Lung (tissue), 12 donors: Measurements from ENCODE around the gene HNRNPUL1. TPM values are rescaled to one million over a fixed set of nuclear protein-coding genes. Genes with fewer than 3 reads are reported as not detected.

ENCODE experiments used
- ATAC-seq: fragments of 200-7000 bp; cut with Tn5 transposase; one replicate; pipeline ENCODE4 v1.9.1; 2020; ENCODE audit warnings: moderate number of reproducible peaks; ENCODE audit not compliant: insufficient read depth, low FRiP score
- DNase-seq, 3 donors: peaks; one replicate each; pipeline ENCODE4 v3.0.0-alpha.2; 2013 to 2017
- H3K27ac ChIP-seq, 2 donors: one replicate each; pipeline ENCODE4 v1.5.1; 2013; ENCODE audit warnings: mild to moderate bottlenecking in 2 of 2, moderate library complexity in 2 of 2, control low read depth in 1 of 2, inconsistent platforms in 1 of 2, low read depth in 1 of 2, low read length in 1 of 2
- H3K27me3 ChIP-seq, 3 donors: one replicate each; pipeline ENCODE4 v1.5.1; 2013; ENCODE audit warnings: low read length in 2 of 3; ENCODE audit not compliant: control insufficient read depth in 3 of 3, insufficient read depth in 3 of 3
- H3K36me3 ChIP-seq, 4 donors: one replicate each; pipeline ENCODE4 v1.5.1; 2013; ENCODE audit warnings: low read length in 4 of 4, mild to moderate bottlenecking in 1 of 4, moderate library complexity in 1 of 4; ENCODE audit not compliant: control insufficient read depth in 4 of 4, insufficient read depth in 4 of 4
- H3K4me1 ChIP-seq, 5 donors: one replicate each; pipeline ENCODE4 v1.5.1; 2013; ENCODE audit warnings: low read length in 5 of 5, mild to moderate bottlenecking in 2 of 5, moderate library complexity in 1 of 5; ENCODE audit not compliant: control insufficient read depth in 5 of 5, insufficient read depth in 5 of 5
- H3K4me3 ChIP-seq: one replicate; pipeline ENCODE4 v1.5.1; 2013; ENCODE audit warnings: mild to moderate bottlenecking, control low read depth, moderate library complexity
- H3K9ac ChIP-seq, 2 donors: one replicate each; pipeline ENCODE4 v1.5.1; 2013; ENCODE audit warnings: low read length in 2 of 2, control low read depth in 1 of 2; ENCODE audit not compliant: insufficient read depth in 1 of 2
- H3K9me3 ChIP-seq, 4 donors: one replicate each; pipeline ENCODE4 v1.5.1; 2013; ENCODE audit warnings: low read length in 3 of 4, mild to moderate bottlenecking in 1 of 4, moderate library complexity in 1 of 4; ENCODE audit not compliant: control insufficient read depth in 4 of 4, insufficient read depth in 3 of 4
- WGBS, 2 donors: extraction: QIAGEN DNeasy Blood & Tissue Kit; methylation state at CpG; one replicate each; pipeline ENCODE4 v1.1.7; 2013; 5-methylcytosine and 5-hydroxymethylcytosine counted together
- polyA plus RNA-seq, 2 donors: library from polyadenylated mRNA; stranded (reverse); fragments of 200-250 nt; gene quantifications; one replicate each; pipeline ENCODE4 v1.2.1, GENCODE V29; 2013
- total RNA-seq, 2 donors: library from RNA; depleted of rRNA in 1 of 2; stranded (reverse); fragments of >200 nt in 1 of 2; gene quantifications; one replicate each; pipeline ENCODE4 v1.2.1, GENCODE V29; 2014 to 2021
- TF ChIP-seq, protein P1 (sequence below): IDR thresholded peaks from 2 replicates; pipeline ENCODE4 v1.5.1; 2012; ENCODE audit warnings: mild to moderate bottlenecking; ENCODE audit errors: control extremely low read depth, extremely low read depth
- donor health status: control.
- donor health status: control.
- donor health status: Bipolar disorder and iron deficiency.
- donor health status: healthy.
- donor health status: DM: yes; HTN: yes; CAD: no.

The HNRNPUL1 gene
- total and polyA plus RNA-seq, 4 donors = 92.2 to 198 (median 144) TPM

- DNase-seq (no peak), ATAC-seq (no peak)
- peaks cover 0 to 44% (median 20%) of the 10 kb centered on the region in 5 donors for H3K4me1 ChIP-seq
- H3K36me3 ChIP-seq = peaks cover 0 to 36% (median 15%) of the 10 kb centered on the region in 4 donors
- no peaks in the 10 kb centered on the region for H3K27me3 ChIP-seq
- TF ChIP-seq, protein P1, sequence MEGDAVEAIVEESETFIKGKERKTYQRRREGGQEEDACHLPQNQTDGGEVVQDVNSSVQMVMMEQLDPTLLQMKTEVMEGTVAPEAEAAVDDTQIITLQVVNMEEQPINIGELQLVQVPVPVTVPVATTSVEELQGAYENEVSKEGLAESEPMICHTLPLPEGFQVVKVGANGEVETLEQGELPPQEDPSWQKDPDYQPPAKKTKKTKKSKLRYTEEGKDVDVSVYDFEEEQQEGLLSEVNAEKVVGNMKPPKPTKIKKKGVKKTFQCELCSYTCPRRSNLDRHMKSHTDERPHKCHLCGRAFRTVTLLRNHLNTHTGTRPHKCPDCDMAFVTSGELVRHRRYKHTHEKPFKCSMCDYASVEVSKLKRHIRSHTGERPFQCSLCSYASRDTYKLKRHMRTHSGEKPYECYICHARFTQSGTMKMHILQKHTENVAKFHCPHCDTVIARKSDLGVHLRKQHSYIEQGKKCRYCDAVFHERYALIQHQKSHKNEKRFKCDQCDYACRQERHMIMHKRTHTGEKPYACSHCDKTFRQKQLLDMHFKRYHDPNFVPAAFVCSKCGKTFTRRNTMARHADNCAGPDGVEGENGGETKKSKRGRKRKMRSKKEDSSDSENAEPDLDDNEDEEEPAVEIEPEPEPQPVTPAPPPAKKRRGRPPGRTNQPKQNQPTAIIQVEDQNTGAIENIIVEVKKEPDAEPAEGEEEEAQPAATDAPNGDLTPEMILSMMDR = no peak
- 38 to 59% methylated on average over 16 of the region's 16 CpGs for WGBS, 2 donors
- H3K9ac ChIP-seq = no peak overlapping the region
- no peak overlapping the region for H3K4me3 ChIP-seq
- H3K9me3 ChIP-seq = no peaks in the 10 kb centered on the region
- H3K27ac ChIP-seq = peak overlapping the region; percentile 34 to 41
Measured at GRCh38 chr19:41323430-41324125, 59.4 kb downstream of the HNRNPUL1 start.

DNA sequence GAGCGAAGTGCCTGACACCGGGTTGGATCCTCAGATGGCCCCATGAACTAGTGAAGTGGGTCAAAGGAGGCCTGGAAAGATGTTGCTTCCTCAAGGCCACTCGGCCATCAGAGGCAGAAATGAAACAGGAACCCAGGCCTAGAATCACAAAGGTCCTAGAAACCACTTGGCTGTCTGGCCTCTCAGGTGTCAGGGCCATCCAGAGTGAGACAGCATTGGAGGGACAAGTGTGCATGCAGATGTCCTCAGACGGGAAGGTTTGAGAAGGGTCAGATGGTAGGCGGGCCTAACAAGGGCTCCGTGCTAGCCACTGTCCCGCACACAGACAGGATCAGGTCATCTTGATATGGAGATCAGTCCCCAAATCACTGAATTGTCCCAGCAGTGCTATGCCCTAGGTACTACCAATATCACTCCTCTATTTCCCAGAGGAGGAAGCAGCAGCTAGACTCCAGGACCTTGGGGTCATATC lies 60.1 kb downstream of the HNRNPUL1 start:
- TF ChIP-seq, protein P1 = no peak
- H3K9ac ChIP-seq = no peak overlapping the region
- H3K36me3 ChIP-seq = peaks cover 0 to 29% (median 11%) of the 10 kb centered on the region in 4 donors
- peak overlapping the region; percentile 41 to 76 for H3K27ac ChIP-seq
- H3K4me1 ChIP-seq = peaks cover 0 to 45% (median 23%) of the 10 kb centered on the region in 5 donors
- H3K9me3 ChIP-seq = no peaks in the 10 kb centered on the region
- ATAC-seq = no peak
- H3K27me3 ChIP-seq = no peaks in the 10 kb centered on the region
- DNase-seq = no peak
- H3K4me3 ChIP-seq = no peak overlapping the region
- WGBS, 2 donors = 67 to 68% methylated on average over 7 of the region's 7 CpGs

DNA sequence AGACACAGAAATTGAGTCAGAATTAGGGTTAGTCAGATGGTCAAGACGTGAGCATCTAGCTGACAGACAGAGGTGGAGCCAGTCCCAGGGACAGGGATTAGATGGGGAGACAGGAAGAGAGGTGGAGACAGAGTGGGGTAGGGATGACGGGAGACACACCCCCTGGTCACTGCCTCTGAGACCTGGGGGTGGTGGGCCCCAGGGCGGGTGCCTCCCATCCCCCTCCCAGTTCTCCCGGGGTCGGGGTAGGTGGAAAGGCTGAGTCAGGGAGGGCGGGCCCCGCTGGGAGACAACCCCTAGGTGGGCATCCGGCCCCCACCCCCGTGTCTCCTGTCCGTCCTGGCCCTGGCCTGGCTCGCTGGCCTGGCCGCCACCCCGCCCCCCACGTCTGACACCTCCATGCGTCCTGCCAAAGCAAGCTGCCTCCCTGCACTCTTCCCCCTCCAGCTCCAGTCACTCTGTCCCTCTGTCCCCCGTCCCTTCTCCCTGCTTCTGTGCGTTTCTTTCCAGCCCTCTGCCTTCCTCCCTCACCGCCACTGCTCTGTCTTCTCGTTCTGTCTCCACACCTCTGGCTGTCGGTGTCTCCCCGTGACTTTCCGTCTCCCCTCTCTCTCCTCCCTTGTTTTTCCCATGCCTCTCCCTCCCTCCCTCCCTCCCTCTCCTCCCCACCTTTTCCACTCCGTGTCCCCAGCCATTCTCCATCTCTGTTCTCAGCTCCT lies 60.9 kb downstream of the HNRNPUL1 start:
- peaks cover 0 to 45% (median 23%) of the 10 kb centered on the region in 5 donors for H3K4me1 ChIP-seq
- DNase-seq = peak; percentile 47 to 71 (median 65)
- H3K9ac ChIP-seq = peak overlapping the region in 1 of 2 donors; percentile 61
- ATAC-seq = no peak
- H3K4me3 ChIP-seq = no peak overlapping the region
- no peaks in the 10 kb centered on the region for H3K27me3 ChIP-seq
- no peaks in the 10 kb centered on the region for H3K9me3 ChIP-seq
- TF ChIP-seq, protein P1 = no peak
- peak overlapping the region; percentile 71 to 76 for H3K27ac ChIP-seq
- peaks cover 0 to 21% (median 8%) of the 10 kb centered on the region in 4 donors for H3K36me3 ChIP-seq
- WGBS, 2 donors = 8 to 10% methylated on average over 23 of the region's 23 CpGs
